HEK293 (cell line): ENCODE data around the gene HDHD5.

Experiments
- CTCF ChIP-seq: fragments of 450-650 bp; formaldehyde crosslinking; IDR thresholded peaks from 2 replicates; pipeline ENCODE4 v1.5.1; 2016; ENCODE audit warnings: missing biosample characterization, missing genetic modification characterization
- KLF1 ChIP-seq: fragments of 450-650 bp; formaldehyde crosslinking; IDR thresholded peaks from 2 replicates; pipeline ENCODE4 v1.5.1; 2016; ENCODE audit warnings: missing biosample characterization, missing genetic modification characterization
- PRDM6 ChIP-seq: fragments of 450-650 bp; formaldehyde crosslinking; IDR thresholded peaks from 2 replicates; pipeline ENCODE4 v1.5.1; 2017; ENCODE audit warnings: missing biosample characterization, missing genetic modification characterization
- ZBTB1 ChIP-seq: fragments of 450-650 bp; formaldehyde crosslinking; IDR thresholded peaks from 2 replicates; pipeline ENCODE4 v1.5.1; 2016; ENCODE audit warnings: missing biosample characterization, missing genetic modification characterization
- ZEB2 ChIP-seq: fragments of 450-650 bp; formaldehyde crosslinking; IDR thresholded peaks from 2 replicates; pipeline ENCODE4 v1.5.1; 2016; ENCODE audit warnings: missing biosample characterization, missing genetic modification characterization
- ZNF133 ChIP-seq: fragments of 450-650 bp; formaldehyde crosslinking; IDR thresholded peaks from 2 replicates; pipeline ENCODE4 v1.5.1; 2016; ENCODE audit warnings: missing biosample characterization, missing genetic modification characterization
- ZNF23 ChIP-seq: fragments of 450-650 bp; formaldehyde crosslinking; IDR thresholded peaks from 2 replicates; pipeline ENCODE4 v1.5.1; 2016; ENCODE audit warnings: missing biosample characterization, missing genetic modification characterization, borderline replicate concordance
- ZNF362 ChIP-seq: fragments of 450-650 bp; formaldehyde crosslinking; IDR thresholded peaks from 2 replicates; pipeline ENCODE4 v1.5.1; 2016; ENCODE audit warnings: missing biosample characterization, missing genetic modification characterization
- ZNF776 ChIP-seq: fragments of 450-650 bp; formaldehyde crosslinking; IDR thresholded peaks from 2 replicates; pipeline ENCODE4 v1.5.0; 2017; ENCODE audit warnings: missing biosample characterization, missing genetic modification characterization, borderline replicate concordance

GRCh38 chr22:17093081-17093480, 66.0 kb downstream of the HDHD5 start:
- TF ChIP-seq CTCF (tag by site-specific recombination) (no peak), ZNF23 (tag by site-specific recombination) (no peak), ZEB2 (tag by site-specific recombination) (no peak), ZBTB1 (tag by site-specific recombination) (no peak), ZNF133 (tag by site-specific recombination) (no peak), PRDM6 (tag by site-specific recombination) (no peak), KLF1 (no peak), ZNF776 (no peak), ZNF362 (tag by site-specific recombination) (no peak)
